CD4-positive, alpha-beta T cell treated with Interleukin-1 beta for 1 hour (primary cell): Measurements from ENCODE around the gene AVEN.
"Not testable (repeated sequence)": the region's sequence is repeated elsewhere in the genome, so short reads cannot be mapped to it uniquely, and the experiment has no call there.

Experiments
- DNase-seq, 2 donors: peaks; one replicate each; pipeline ENCODE4 v3.0.0-alpha.2; 2020 to 2022

Gene AVEN

GRCh38 chr15:34038023-34038870 lies 757 bp downstream of the AVEN start:
- peak; percentile 76 to 80 for DNase-seq

- DNase-seq, result no peak
Observed at GRCh38 chr15:34031987-34032760, 6.8 kb downstream of the AVEN start.

- DNase-seq, result no peak
Observed at GRCh38 chr15:34027606-34028005, 11.4 kb downstream of the AVEN start.

GRCh38 chr15:34025252-34025651 lies 13.8 kb downstream of the AVEN start:
- DNase-seq, result no peak

- no peak for DNase-seq
Observed at GRCh38 chr15:34023907-34024306, 15.1 kb downstream of the AVEN start.

- no peak for DNase-seq
Observed at GRCh38 chr15:34019369-34019990, 19.5 kb downstream of the AVEN start.

GRCh38 chr15:34018738-34019137 lies 20.3 kb downstream of the AVEN start:
- peak in 1 of 2 donors; percentile 7 for DNase-seq

GRCh38 chr15:34018021-34018645 lies 20.9 kb downstream of the AVEN start:
- peak; percentile 3 to 21 for DNase-seq

GRCh38 chr15:34014556-34014955 lies 24.4 kb downstream of the AVEN start:
- no peak for DNase-seq

- DNase-seq, result no peak
Observed at GRCh38 chr15:34013746-34014145, 25.3 kb downstream of the AVEN start.

- DNase-seq, result no peak
Observed at GRCh38 chr15:34012461-34013028, 26.5 kb downstream of the AVEN start.

GRCh38 chr15:34011481-34011880 lies 27.5 kb downstream of the AVEN start:
- no peak for DNase-seq

GRCh38 chr15:34010921-34011320 lies 28.1 kb downstream of the AVEN start:
- no peak for DNase-seq

GRCh38 chr15:34009656-34010055 lies 29.3 kb downstream of the AVEN start:
- no peak for DNase-seq

- DNase-seq, result no peak
Observed at GRCh38 chr15:34006381-34006780, 32.6 kb downstream of the AVEN start.

GRCh38 chr15:34001536-34001935 lies 37.5 kb downstream of the AVEN start:
- DNase-seq, result no peak

GRCh38 chr15:33995666-33996065 lies 43.3 kb downstream of the AVEN start:
- not testable (repeated sequence) for DNase-seq

- no peak for DNase-seq
Observed at GRCh38 chr15:33994005-33994615, 44.9 kb downstream of the AVEN start.

GRCh38 chr15:33988384-33988783 lies 50.6 kb downstream of the AVEN start:
- no peak for DNase-seq

GRCh38 chr15:33987444-33987843 lies 51.6 kb downstream of the AVEN start:
- DNase-seq, result no peak

GRCh38 chr15:33985751-33986150 lies 53.3 kb downstream of the AVEN start:
- no peak for DNase-seq

GRCh38 chr15:33985287-33985686 lies 53.7 kb downstream of the AVEN start:
- no peak for DNase-seq
